T follicular helper cell (primary cell): ENCODE results near the gene CECR2.

Source experiments
- DNase-seq: peaks from one replicate; pipeline ENCODE4 v3.0.0-alpha.2; 2020; ENCODE audit warnings: low read depth

Gene CECR2

GRCh38 chr22:17460895-17461294 is 91.6 kb downstream of the CECR2 start:
- no peak for DNase-seq

- no peak for DNase-seq
Measured at GRCh38 chr22:17470880-17471500, 101.7 kb downstream of the CECR2 start.

GRCh38 chr22:17471886-17472535 is 102.8 kb downstream of the CECR2 start:
- no peak for DNase-seq

GRCh38 chr22:17472932-17473331 is 103.7 kb downstream of the CECR2 start:
- no peak for DNase-seq

- no peak for DNase-seq
Measured at GRCh38 chr22:17475318-17476230, 106.3 kb downstream of the CECR2 start.

GRCh38 chr22:17476838-17477237 is 107.6 kb downstream of the CECR2 start:
- no peak for DNase-seq

GRCh38 chr22:17477391-17477833 is 108.2 kb downstream of the CECR2 start:
- no peak for DNase-seq

GRCh38 chr22:17479135-17479534 is 109.9 kb downstream of the CECR2 start:
- DNase-seq, result no peak

- DNase-seq, result no peak
Measured at GRCh38 chr22:17481424-17481823, 112.2 kb downstream of the CECR2 start.

GRCh38 chr22:17483688-17484372 is 114.6 kb downstream of the CECR2 start:
- DNase-seq, result no peak

GRCh38 chr22:17484608-17485007 is 115.3 kb downstream of the CECR2 start:
- DNase-seq, result no peak

GRCh38 chr22:17486313-17486712 is 117.1 kb downstream of the CECR2 start:
- DNase-seq, result no peak

GRCh38 chr22:17486719-17487118 is 117.5 kb downstream of the CECR2 start:
- DNase-seq, result no peak

- DNase-seq, result no peak
Measured at GRCh38 chr22:17489101-17489500, 119.8 kb downstream of the CECR2 start.

GRCh38 chr22:17491090-17491640 is 121.9 kb downstream of the CECR2 start:
- no peak for DNase-seq

- DNase-seq, result no peak
Measured at GRCh38 chr22:17492247-17492646, 123.0 kb downstream of the CECR2 start.

GRCh38 chr22:17493419-17493981 is 124.2 kb downstream of the CECR2 start:
- no peak for DNase-seq

GRCh38 chr22:17496841-17497240 is 127.6 kb downstream of the CECR2 start:
- no peak for DNase-seq

- peak; percentile 14 for DNase-seq
Measured at GRCh38 chr22:17501679-17502285, 132.5 kb downstream of the CECR2 start.

- no peak for DNase-seq
Measured at GRCh38 chr22:17508110-17508509, 138.8 kb downstream of the CECR2 start.

- DNase-seq, result no peak
Measured at GRCh38 chr22:17512960-17513359, 143.7 kb downstream of the CECR2 start.
